ENCODE results near the gene ABCB4.

GRCh38 chr7:87369216-87369615 is 106.3 kb downstream of the ABCB4 start:
- TF ChIP-seq EZH2phosphoT487 (IDR thresholded peaks at IDR 0.05) (no peak), EZH2 (IDR thresholded peaks at IDR 0.05) (no peak)
- TF ChIP-seq, protein P1, sequence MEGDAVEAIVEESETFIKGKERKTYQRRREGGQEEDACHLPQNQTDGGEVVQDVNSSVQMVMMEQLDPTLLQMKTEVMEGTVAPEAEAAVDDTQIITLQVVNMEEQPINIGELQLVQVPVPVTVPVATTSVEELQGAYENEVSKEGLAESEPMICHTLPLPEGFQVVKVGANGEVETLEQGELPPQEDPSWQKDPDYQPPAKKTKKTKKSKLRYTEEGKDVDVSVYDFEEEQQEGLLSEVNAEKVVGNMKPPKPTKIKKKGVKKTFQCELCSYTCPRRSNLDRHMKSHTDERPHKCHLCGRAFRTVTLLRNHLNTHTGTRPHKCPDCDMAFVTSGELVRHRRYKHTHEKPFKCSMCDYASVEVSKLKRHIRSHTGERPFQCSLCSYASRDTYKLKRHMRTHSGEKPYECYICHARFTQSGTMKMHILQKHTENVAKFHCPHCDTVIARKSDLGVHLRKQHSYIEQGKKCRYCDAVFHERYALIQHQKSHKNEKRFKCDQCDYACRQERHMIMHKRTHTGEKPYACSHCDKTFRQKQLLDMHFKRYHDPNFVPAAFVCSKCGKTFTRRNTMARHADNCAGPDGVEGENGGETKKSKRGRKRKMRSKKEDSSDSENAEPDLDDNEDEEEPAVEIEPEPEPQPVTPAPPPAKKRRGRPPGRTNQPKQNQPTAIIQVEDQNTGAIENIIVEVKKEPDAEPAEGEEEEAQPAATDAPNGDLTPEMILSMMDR (IDR thresholded peaks at IDR 0.05): no peak
